Stimulated activated effector memory CD8-positive, alpha-beta T cell treated with anti-CD3 and anti-CD28 coated beads, Interleukin-12 subunit alpha, Interleukin-12 subunit beta, amount 100 ng/mL, for 72 hours (primary cell): ENCODE data around the gene MARCHF10.

Source experiments
- ATAC-seq: fragments of 150-1000 bp; cut with Tn5 transposase; 2 replicates; pipeline ENCODE4 v1.10.0; 2021
- DNase-seq, 2 donors: peaks; one replicate each; pipeline ENCODE4 v3.0.0; 2021 to 2022; ENCODE audit warnings: low spot score in 2 of 2
- H3K27ac Mint-ChIP-seq: one replicate; pipeline ENCODE4 v1.8.0; 2022; ENCODE audit warnings: mild to moderate bottlenecking, mixed read lengths
- H3K36me3 Mint-ChIP-seq: one replicate; pipeline ENCODE4 v1.8.0; 2022; ENCODE audit warnings: mild to moderate bottlenecking, mixed read lengths
- H3K4me1 Mint-ChIP-seq: one replicate; pipeline ENCODE4 v1.8.0; 2022; ENCODE audit warnings: mixed read lengths
- H3K4me3 Mint-ChIP-seq: one replicate; pipeline ENCODE4 v1.8.0; 2022; ENCODE audit warnings: mild to moderate bottlenecking, mixed read lengths
- H3K9me3 Mint-ChIP-seq: one replicate; pipeline ENCODE4 v1.8.0; 2022; ENCODE audit warnings: mixed read lengths

MARCHF10 gene

GRCh38 chr17:62826956-62827355 is 18.8 kb upstream of the MARCHF10 start:
- no peak for DNase-seq
- Mint-ChIP-seq H3K27ac (no peak overlapping the region), H3K4me3 (no peak overlapping the region), H3K9me3 (no peaks in the 10 kb centered on the region), H3K4me1 (no peaks in the 10 kb centered on the region), H3K36me3 (no peaks in the 10 kb centered on the region)
- no peak for ATAC-seq

GRCh38 chr17:62825182-62825581 is 17.1 kb upstream of the MARCHF10 start:
- H3K36me3 Mint-ChIP-seq: no peaks in the 10 kb centered on the region
- H3K9me3 Mint-ChIP-seq: no peaks in the 10 kb centered on the region
- no peaks in the 10 kb centered on the region for H3K4me1 Mint-ChIP-seq
- H3K4me3 Mint-ChIP-seq: no peak overlapping the region
- no peak for DNase-seq
- H3K27ac Mint-ChIP-seq: no peak overlapping the region
- ATAC-seq: no peak

GRCh38 chr17:62824290-62825131 is 16.4 kb upstream of the MARCHF10 start:
- peaks cover 5% of the 10 kb centered on the region for H3K4me1 Mint-ChIP-seq
- ATAC-seq (no peak), DNase-seq (no peak)
- H3K36me3 Mint-ChIP-seq: no peaks in the 10 kb centered on the region
- H3K4me3 Mint-ChIP-seq: no peak overlapping the region
- H3K9me3 Mint-ChIP-seq: no peaks in the 10 kb centered on the region
- no peak overlapping the region for H3K27ac Mint-ChIP-seq

GRCh38 chr17:62823111-62823893 is 15.2 kb upstream of the MARCHF10 start:
- Mint-ChIP-seq H3K9me3 (no peaks in the 10 kb centered on the region), H3K4me1 (peaks cover 8% of the 10 kb centered on the region), H3K27ac (no peak overlapping the region), H3K4me3 (no peak overlapping the region), H3K36me3 (no peaks in the 10 kb centered on the region)
- no peak for DNase-seq
- no peak for ATAC-seq

GRCh38 chr17:62822080-62822904 is 14.2 kb upstream of the MARCHF10 start:
- DNase-seq (no peak), ATAC-seq (no peak)
- Mint-ChIP-seq H3K36me3 (no peaks in the 10 kb centered on the region), H3K4me3 (no peak overlapping the region), H3K9me3 (no peaks in the 10 kb centered on the region), H3K4me1 (peaks cover 8% of the 10 kb centered on the region), H3K27ac (no peak overlapping the region)

- ATAC-seq: no peak
- no peaks in the 10 kb centered on the region for H3K9me3 Mint-ChIP-seq
These were observed 13.3 kb upstream of the MARCHF10 start for GRCh38 chr17:62821189-62822079.

GRCh38 chr17:62819511-62820221 is 11.6 kb upstream of the MARCHF10 start:
- no peak for DNase-seq
- Mint-ChIP-seq H3K27ac (no peak overlapping the region), H3K9me3 (no peaks in the 10 kb centered on the region), H3K4me3 (no peak overlapping the region), H3K4me1 (peaks cover 8% of the 10 kb centered on the region), H3K36me3 (no peaks in the 10 kb centered on the region)
- ATAC-seq: peak; percentile 28

More at GRCh38 chr17:62821189-62822079, 13.3 kb upstream of the MARCHF10 start:
- H3K4me1 Mint-ChIP-seq: peaks cover 8% of the 10 kb centered on the region
- H3K27ac Mint-ChIP-seq: no peak overlapping the region
- H3K36me3 Mint-ChIP-seq: no peaks in the 10 kb centered on the region
- no peak overlapping the region for H3K4me3 Mint-ChIP-seq
- DNase-seq: no peak

- peaks cover 8% of the 10 kb centered on the region for H3K4me1 Mint-ChIP-seq
- H3K27ac Mint-ChIP-seq: no peak overlapping the region
- H3K36me3 Mint-ChIP-seq: no peaks in the 10 kb centered on the region
- DNase-seq: peak in 1 of 2 donors; percentile 23
- H3K4me3 Mint-ChIP-seq: no peak overlapping the region
- no peak for ATAC-seq
- H3K9me3 Mint-ChIP-seq: peaks cover 5% of the 10 kb centered on the region
These were observed 10.4 kb upstream of the MARCHF10 start for GRCh38 chr17:62818526-62818925.

GRCh38 chr17:62816282-62816839 is 8.2 kb upstream of the MARCHF10 start:
- Mint-ChIP-seq H3K36me3 (no peaks in the 10 kb centered on the region), H3K4me1 (peaks cover 8% of the 10 kb centered on the region), H3K27ac (no peak overlapping the region), H3K9me3 (peaks cover 5% of the 10 kb centered on the region), H3K4me3 (no peak overlapping the region)
- no peak for DNase-seq
- no peak for ATAC-seq

GRCh38 chr17:62809656-62810055 is 1.5 kb upstream of the MARCHF10 start:
- H3K4me1 Mint-ChIP-seq: peaks cover 8% of the 10 kb centered on the region
- H3K9me3 Mint-ChIP-seq: peaks cover 5% of the 10 kb centered on the region
- peak; percentile 26 for ATAC-seq
- DNase-seq: no peak
- H3K4me3 Mint-ChIP-seq: no peak overlapping the region
- H3K27ac Mint-ChIP-seq: no peak overlapping the region
- no peaks in the 10 kb centered on the region for H3K36me3 Mint-ChIP-seq

GRCh38 chr17:62808576-62808970 is 459 bp upstream of the MARCHF10 start:
- H3K4me3 Mint-ChIP-seq: no peak overlapping the region
- no peak overlapping the region for H3K27ac Mint-ChIP-seq
- no peaks in the 10 kb centered on the region for H3K9me3 Mint-ChIP-seq
- DNase-seq (no peak), ATAC-seq (no peak)
- no peaks in the 10 kb centered on the region for H3K36me3 Mint-ChIP-seq
- H3K4me1 Mint-ChIP-seq: peaks cover 8% of the 10 kb centered on the region

- Mint-ChIP-seq H3K4me3 (no peak overlapping the region), H3K4me1 (peaks cover 8% of the 10 kb centered on the region), H3K9me3 (no peaks in the 10 kb centered on the region), H3K36me3 (no peaks in the 10 kb centered on the region), H3K27ac (no peak overlapping the region)
- DNase-seq (no peak), ATAC-seq (no peak)
These were observed 2.9 kb downstream of the MARCHF10 start for GRCh38 chr17:62805234-62805633.

GRCh38 chr17:62804822-62805221 is 3.3 kb downstream of the MARCHF10 start:
- no peak for DNase-seq
- ATAC-seq: no peak
- H3K4me3 Mint-ChIP-seq: no peak overlapping the region
- peaks cover 8% of the 10 kb centered on the region for H3K4me1 Mint-ChIP-seq
- H3K36me3 Mint-ChIP-seq: no peaks in the 10 kb centered on the region
- H3K27ac Mint-ChIP-seq: no peak overlapping the region
- no peaks in the 10 kb centered on the region for H3K9me3 Mint-ChIP-seq

- peaks cover 8% of the 10 kb centered on the region for H3K4me1 Mint-ChIP-seq
- no peak for DNase-seq
- H3K27ac Mint-ChIP-seq: no peak overlapping the region
- no peaks in the 10 kb centered on the region for H3K9me3 Mint-ChIP-seq
- no peak overlapping the region for H3K4me3 Mint-ChIP-seq
- ATAC-seq: no peak
- H3K36me3 Mint-ChIP-seq: no peaks in the 10 kb centered on the region
These were observed 4.1 kb downstream of the MARCHF10 start for GRCh38 chr17:62804025-62804424.
